Stomach (tissue), 9 donors: ENCODE data around the gene PSME1. TPM values are rescaled to one million over a fixed set of nuclear protein-coding genes. Genes with fewer than 3 reads are reported as not detected.

Experiments used
- DNase-seq, 2 donors: peaks; one replicate each; pipeline versions ENCODE4 v3.0.0 to v3.0.0-alpha.2; 2013 to 2019
- H3K27ac ChIP-seq, 5 donors: fragments of 200-600 bp in 4 of 5; sonication (generic) in 4 of 5; one replicate each; pipeline ENCODE4 v1.5.1; 2013 to 2019; ENCODE audit warnings: mild to moderate bottlenecking in 1 of 5, moderate library complexity in 1 of 5
- H3K27me3 ChIP-seq, 3 donors: fragments of 200-600 bp; sonication (generic); one replicate each; pipeline ENCODE4 v1.5.1; 2017 to 2019; ENCODE audit warnings: mixed run types in 1 of 3
- H3K36me3 ChIP-seq, 4 donors: fragments of 200-600 bp; sonication (generic); 1 replicate in 3 of 4; 2 replicates in 1 of 4; pipeline ENCODE4 v1.5.1; 2016 to 2019
- H3K4me1 ChIP-seq, 4 donors: fragments of 200-600 bp; sonication (generic); one replicate each; pipeline ENCODE4 v1.5.1; 2016 to 2019
- H3K4me3 ChIP-seq, 4 donors: fragments of 200-600 bp; sonication (generic) in 3 of 4; one replicate each; pipeline ENCODE4 v1.5.1; 2016 to 2019; ENCODE audit warnings: mild to moderate bottlenecking in 1 of 4
- H3K9me3 ChIP-seq, 4 donors: fragments of 200-600 bp; sonication (generic); one replicate each; pipeline ENCODE4 v1.5.1; 2016 to 2019
- CTCF ChIP-seq, 7 experiments: fragments of 450-650 bp in 4 of 7; fragments of 200-600 bp in 3 of 7; sonication (generic) in 3 of 7; IDR thresholded peaks; one replicate each; pipeline ENCODE4 v1.5.1; 2016 to 2019; ENCODE audit warnings: antibody characterized with exemption in 7 of 7, control low read depth in 2 of 7, mild to moderate bottlenecking in 1 of 7
- EP300 ChIP-seq: sonication (generic); formaldehyde crosslinking; IDR thresholded peaks from one replicate; pipeline ENCODE4 v1.6.1; 2017; ENCODE audit warnings: antibody characterized with exemption
- POLR2A ChIP-seq, 4 donors: fragments of 450-650 bp; IDR thresholded peaks; one replicate each; pipeline ENCODE4 v1.6.1; 2016; ENCODE audit warnings: antibody characterized with exemption in 4 of 4, control low read depth in 2 of 4, mild to moderate bottlenecking in 1 of 4, moderate library complexity in 1 of 4
- POLR2AphosphoS5 ChIP-seq, 3 donors: sonication (generic); formaldehyde crosslinking; IDR thresholded peaks; one replicate each; pipeline ENCODE4 v1.6.1; 2016; ENCODE audit warnings: antibody characterized with exemption in 3 of 3
- WGBS, 5 donors: extraction: QIAGEN DNeasy Blood & Tissue Kit in 3 of 5; methylation state at CpG; one replicate each; pipeline versions ENCODE4 v1.1.5 to v1.1.7; 2013 to 2018; 5-methylcytosine and 5-hydroxymethylcytosine counted together
- intact Hi-C: fragments of 100-400 bp; cut with DNase I; formaldehyde crosslinking; loops from one replicate; pipeline ENCODE4 v1.15.1; 2023; ENCODE audit warnings: low total_unique reads
- polyA plus RNA-seq, 3 donors: library from polyadenylated mRNA; stranded (reverse); fragments of 200-250 nt; gene quantifications; one replicate each; pipeline ENCODE4 v1.2.3, GENCODE V29; 2013
- total RNA-seq, 5 donors: library from RNA; depleted of rRNA; stranded (reverse); fragments of >200 nt; gene quantifications; one replicate each; pipeline versions ENCODE4 v1.1.0 to v1.2.3, GENCODE V29; 2014 to 2016
- donor health status: healthy with polysubstance abuse.
- donor health status: Bipolar disorder and iron deficiency.
- donor health status: healthy.

Gene PSME1
- total and polyA plus RNA-seq, 8 donors = 38.5 to 322 (median 114) TPM

DNA sequence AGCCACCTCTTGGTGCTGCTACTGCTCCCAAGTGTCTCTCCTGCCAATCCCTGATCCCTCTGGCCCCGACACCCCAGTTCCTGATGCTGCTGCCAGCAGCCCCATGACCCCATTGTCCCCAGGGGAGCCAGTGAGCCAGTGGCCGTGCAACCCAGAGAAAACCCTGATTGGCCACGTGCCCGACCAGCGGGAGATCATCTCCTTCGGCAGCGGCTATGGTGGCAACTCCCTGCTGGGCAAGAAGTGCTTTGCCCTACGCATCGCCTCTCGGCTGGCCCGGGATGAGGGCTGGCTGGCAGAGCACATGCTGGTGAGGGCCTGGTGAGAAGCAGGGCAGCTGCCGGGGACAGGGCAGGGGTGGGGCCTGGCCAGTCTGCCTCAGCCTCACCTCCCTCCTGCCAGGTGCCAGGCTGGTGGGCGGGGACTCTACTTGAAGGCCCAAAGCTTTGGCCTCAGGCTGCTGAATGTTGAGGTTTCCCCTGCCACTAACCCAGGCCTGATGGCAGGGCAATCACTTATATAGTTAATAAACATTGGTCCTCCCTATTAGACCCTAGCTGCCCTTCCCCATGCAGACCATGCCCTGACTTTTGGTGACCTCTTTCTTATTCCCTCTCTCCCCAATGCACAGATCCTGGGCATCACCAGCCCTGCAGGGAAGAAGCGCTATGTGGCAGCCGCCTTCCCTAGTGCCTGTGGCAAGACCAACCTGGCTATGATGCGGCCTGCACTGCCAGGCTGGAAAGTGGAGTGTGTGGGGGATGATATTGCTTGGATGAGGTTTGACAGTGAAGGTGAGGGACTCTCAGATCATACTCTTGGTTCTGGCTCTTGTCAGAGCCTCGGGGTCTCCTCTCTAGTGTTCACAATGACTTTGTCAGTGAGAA lies 36.8 kb upstream of the PSME1 start:
- H3K27me3 ChIP-seq = no peaks in the 10 kb centered on the region
- TF ChIP-seq EP300 (no peak), POLR2AphosphoS5 (IDR thresholded peaks at IDR 0.05) (no peak), CTCF (IDR thresholded peaks at IDR 0.05) (no peak), POLR2A (IDR thresholded peaks at IDR 0.05) (no peak)
- peak in 1 of 2 donors; percentile 69 for DNase-seq
- 58 to 69% (median 63%) methylated on average over 11 to 17 of the region's 17 CpGs for WGBS, 5 donors
- H3K27ac ChIP-seq = no peak overlapping the region
- H3K36me3 ChIP-seq = peaks cover 0 to 54% (median 47%) of the 10 kb centered on the region in 4 donors
- H3K4me3 ChIP-seq = no peak overlapping the region
- no peaks in the 10 kb centered on the region for H3K9me3 ChIP-seq
- intact Hi-C loops = no loop called here
- peaks cover 0 to 21% (median 20%) of the 10 kb centered on the region in 4 donors for H3K4me1 ChIP-seq

GRCh38 chr14:24100197-24100981 lies 35.6 kb upstream of the PSME1 start:
- Histone ChIP-seq H3K36me3 (peaks cover 0 to 60% (median 47%) of the 10 kb centered on the region in 4 donors), H3K9me3 (no peaks in the 10 kb centered on the region), H3K4me1 (peaks cover 0 to 13% (median 11%) of the 10 kb centered on the region in 4 donors), H3K27me3 (no peaks in the 10 kb centered on the region), H3K27ac (no peak overlapping the region), H3K4me3 (no peak overlapping the region)
- TF ChIP-seq POLR2A (IDR thresholded peaks at IDR 0.05) (no peak), POLR2AphosphoS5 (IDR thresholded peaks at IDR 0.05) (no peak), CTCF (IDR thresholded peaks at IDR 0.05) (no peak)
- intact Hi-C loops = loop anchor here (10.0 kb wide), 1 partner anchor 46 kb away; the partner anchor contains the start of gene CARMIL3
- no peak for DNase-seq
- 78 to 94% (median 88%) methylated on average over 4 of the region's 4 CpGs for WGBS, 5 donors

- peaks cover 0 to 7% (median 6%) of the 10 kb centered on the region in 4 donors for H3K4me1 ChIP-seq
- intact Hi-C loops = loop anchor here (10.0 kb wide), 1 partner anchor 46 kb away; the partner anchor contains the start of gene CARMIL3
- no peak overlapping the region for H3K4me3 ChIP-seq
- no peak for TF ChIP-seq POLR2AphosphoS5 (IDR thresholded peaks at IDR 0.05)
- H3K27me3 ChIP-seq = no peaks in the 10 kb centered on the region
- no peak overlapping the region for H3K27ac ChIP-seq
- no peaks in the 10 kb centered on the region for H3K9me3 ChIP-seq
- H3K36me3 ChIP-seq = peaks cover 0 to 60% (median 47%) of the 10 kb centered on the region in 4 donors
- WGBS, 5 donors = 93 to 100% (median 95%) methylated on average over 3 of the region's 3 CpGs
- DNase-seq = no peak
Measured at GRCh38 chr14:24100982-24101494, 35.0 kb upstream of the PSME1 start.

GRCh38 chr14:24102357-24103048 lies 33.5 kb upstream of the PSME1 start:
- no peaks in the 10 kb centered on the region for H3K9me3 ChIP-seq
- H3K27me3 ChIP-seq = no peaks in the 10 kb centered on the region
- DNase-seq = no peak
- intact Hi-C loops = loop anchor here (10.0 kb wide), 1 partner anchor 48 kb away; the partner anchor contains the start of gene CARMIL3
- H3K27ac ChIP-seq = no peak overlapping the region
- WGBS, 5 donors = 69 to 87% (median 81%) methylated on average over 7 of the region's 7 CpGs
- TF ChIP-seq POLR2AphosphoS5 (IDR thresholded peaks at IDR 0.05) (no peak), POLR2A (IDR thresholded peaks at IDR 0.05) (no peak), EP300 (no peak), CTCF (IDR thresholded peaks at IDR 0.05) (no peak)
- H3K36me3 ChIP-seq = peaks cover 0 to 60% (median 47%) of the 10 kb centered on the region in 4 donors
- H3K4me1 ChIP-seq = peaks cover 0 to 7% (median 6%) of the 10 kb centered on the region in 4 donors
- no peak overlapping the region for H3K4me3 ChIP-seq
